HCT116 (cell line): Measurements from ENCODE around the gene LTV1.

Experiments used
- ATF3 ChIP-seq: IDR thresholded peaks from 2 replicates; pipeline ENCODE4 v1.6.1; 2012
- CEBPB ChIP-seq: IDR thresholded peaks from 2 replicates; pipeline ENCODE4 v1.6.1; 2012; ENCODE audit warnings: low read depth
- CTCF ChIP-seq, 3 experiments: fragments of 200-600 bp in 1 of 3; sonication (generic) in 1 of 3; IDR thresholded peaks in 2 of 3; conservative IDR thresholded peaks in 1 of 3; 2 replicates each; pipeline ENCODE4 v1.5.1; 2012 to 2017; ENCODE audit warnings: low read depth in 2 of 3, low read length in 2 of 3, antibody characterized with exemption in 1 of 3, borderline replicate concordance in 1 of 3, control low read depth in 1 of 3, mild to moderate bottlenecking in 1 of 3, mixed read lengths in 1 of 3, mixed run types in 1 of 3, moderate library complexity in 1 of 3; ENCODE audit not compliant: insufficient read depth in 1 of 3
- EZH2 ChIP-seq: fragments of 200-600 bp; sonication (generic); IDR thresholded peaks from 2 replicates; pipeline ENCODE4 v1.6.1; 2017; ENCODE audit warnings: antibody characterized with exemption, mixed run types
- POLR2A ChIP-seq: IDR thresholded peaks from 2 replicates; pipeline ENCODE4 v1.7.0; 2011; ENCODE audit warnings: borderline replicate concordance; ENCODE audit not compliant: insufficient read depth, insufficient read length; ENCODE audit errors: extremely low read depth
- POLR2AphosphoS5 ChIP-seq: IDR thresholded peaks from 2 replicates; pipeline ENCODE4 v1.6.1; 2011; ENCODE audit warnings: mild to moderate bottlenecking, low read depth, low read length, moderate library complexity
- RAD21 ChIP-seq: IDR thresholded peaks from 2 replicates; pipeline ENCODE4 v1.6.1; 2012; ENCODE audit warnings: low read depth, mild to moderate bottlenecking
- SIN3A ChIP-seq: IDR thresholded peaks from 2 replicates; pipeline ENCODE4 v1.6.1; 2012; ENCODE audit warnings: low read depth
- SRF ChIP-seq: IDR thresholded peaks from 2 replicates; pipeline ENCODE4 v1.6.1; 2012; ENCODE audit warnings: low read depth
- TCF7L2 ChIP-seq: IDR thresholded peaks from 2 replicates; pipeline ENCODE4 v1.7.0; 2011; ENCODE audit warnings: borderline replicate concordance, inconsistent platforms; ENCODE audit not compliant: insufficient read depth, insufficient read length; ENCODE audit errors: extremely low read depth

- TF ChIP-seq POLR2AphosphoS5 (no peak), EZH2 (no peak), RAD21 (no peak), ATF3 (no peak), CTCF (IDR thresholded peaks at IDR 0.05 in 2 of 3, conservative IDR thresholded peaks at IDR 0.05 in 1 of 3; ENCODE audit: borderline replicate concordance in 1 of 3, insufficient read depth in 1 of 3, low read depth in 2 of 3, low read length in 2 of 3) (no peak), TCF7L2 (no peak), SIN3A (no peak), CEBPB (no peak), POLR2A (no peak), SRF (no peak)
These were observed 7.0 kb upstream of the LTV1 start for GRCh38 chr6:143836150-143836549.
